Measurements from ENCODE around the gene MPRIP. TPM values are rescaled to one million over a fixed set of nuclear protein-coding genes. Genes with fewer than 3 reads are reported as not detected.

MPRIP gene
- total RNA-seq, 1 donor from 2014 or later, result 198 TPM

GRCh38 chr17:17161121-17161520 lies 118.9 kb downstream of the MPRIP start:
- intact Hi-C loops (cut with micrococcal nuclease), result no loop called here

DNA sequence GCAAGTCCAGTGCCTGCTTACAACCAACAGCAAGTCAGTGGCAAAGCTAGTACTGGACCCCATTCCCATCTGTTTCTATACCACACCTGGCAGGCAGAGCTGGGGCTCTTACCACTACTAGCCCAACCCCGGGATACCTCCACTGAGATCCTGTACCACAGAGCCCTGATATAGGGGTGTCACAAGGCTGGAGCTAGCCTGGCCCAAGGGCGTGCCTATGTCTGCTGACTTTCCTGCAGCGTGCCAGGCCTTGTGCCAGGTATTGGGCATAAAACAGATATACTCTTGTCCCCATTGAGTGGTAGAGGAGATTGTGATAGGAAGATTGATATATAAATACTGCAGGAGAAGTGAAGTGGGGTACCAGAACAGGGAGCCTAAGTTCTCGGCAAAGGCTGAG lies 119.5 kb downstream of the MPRIP start:
- intact Hi-C loops (cut with micrococcal nuclease), result no loop called here

DNA sequence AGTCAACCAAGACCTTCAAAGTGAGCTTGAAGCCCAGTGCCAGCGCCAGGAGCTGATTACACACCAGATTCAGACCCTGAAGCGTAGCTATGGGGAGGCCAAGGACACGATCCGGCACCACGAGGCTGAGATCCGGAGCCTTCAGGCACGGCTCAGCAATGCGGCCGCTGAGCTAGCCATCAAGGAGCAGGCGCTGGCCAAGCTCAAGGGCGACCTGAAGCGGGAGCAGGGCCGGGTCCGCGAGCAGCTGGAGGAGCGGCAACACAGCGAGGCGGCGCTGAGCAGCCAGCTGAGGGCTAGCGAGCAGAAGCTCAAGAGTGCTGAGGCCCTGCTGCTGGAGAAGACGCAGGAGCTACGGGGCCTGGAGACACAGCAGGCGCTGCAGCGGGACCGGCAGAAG lies 121.9 kb downstream of the MPRIP start:
- intact Hi-C loops (cut with micrococcal nuclease), result no loop called here

DNA sequence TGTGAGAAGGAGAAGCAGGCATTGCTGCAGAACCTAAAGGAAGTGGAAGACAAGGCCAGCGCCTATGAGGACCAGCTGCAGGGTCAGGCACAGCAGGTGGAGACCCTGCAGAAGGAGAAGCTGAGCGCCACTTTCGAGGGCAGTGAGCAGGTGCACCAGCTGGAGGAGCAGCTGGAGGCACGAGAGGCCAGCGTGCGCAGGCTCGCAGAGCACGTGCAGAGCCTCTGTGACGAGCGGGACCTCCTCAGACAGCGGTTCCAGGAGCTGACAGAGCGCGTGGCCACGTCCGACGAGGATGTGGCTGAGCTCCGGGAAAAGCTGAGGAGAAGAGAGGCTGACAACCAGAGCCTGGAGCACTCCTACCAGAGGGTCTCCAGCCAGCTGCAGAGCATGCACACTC lies 122.4 kb downstream of the MPRIP start:
- intact Hi-C loops (cut with micrococcal nuclease), result no loop called here

GRCh38 chr17:17165666-17166308 lies 123.5 kb downstream of the MPRIP start:
- intact Hi-C loops (cut with micrococcal nuclease), result no loop called here

DNA sequence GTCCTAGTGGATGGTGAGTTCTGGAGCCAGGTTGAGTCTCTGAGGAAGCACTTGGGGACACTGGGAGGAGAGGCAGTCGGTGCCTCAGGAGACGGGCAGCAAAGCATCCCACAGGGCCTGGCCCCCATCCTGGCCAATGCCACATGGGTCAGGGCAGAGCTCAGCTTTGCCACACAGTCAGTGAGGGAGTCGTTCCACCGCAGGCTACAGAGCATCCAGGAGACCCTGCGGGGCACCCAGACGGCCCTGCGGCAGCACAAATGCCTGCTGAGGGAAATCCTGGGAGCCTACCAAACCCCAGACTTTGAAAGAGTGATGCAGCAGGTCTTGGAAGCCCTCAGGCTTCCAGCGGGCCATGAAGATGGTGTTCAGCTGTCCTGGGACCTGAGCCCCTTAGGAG lies 124.2 kb downstream of the MPRIP start:
- intact Hi-C loops (cut with micrococcal nuclease), result no loop called here

GRCh38 chr17:17167356-17167755 lies 125.1 kb downstream of the MPRIP start:
- intact Hi-C loops (cut with micrococcal nuclease), result no loop called here

DNA sequence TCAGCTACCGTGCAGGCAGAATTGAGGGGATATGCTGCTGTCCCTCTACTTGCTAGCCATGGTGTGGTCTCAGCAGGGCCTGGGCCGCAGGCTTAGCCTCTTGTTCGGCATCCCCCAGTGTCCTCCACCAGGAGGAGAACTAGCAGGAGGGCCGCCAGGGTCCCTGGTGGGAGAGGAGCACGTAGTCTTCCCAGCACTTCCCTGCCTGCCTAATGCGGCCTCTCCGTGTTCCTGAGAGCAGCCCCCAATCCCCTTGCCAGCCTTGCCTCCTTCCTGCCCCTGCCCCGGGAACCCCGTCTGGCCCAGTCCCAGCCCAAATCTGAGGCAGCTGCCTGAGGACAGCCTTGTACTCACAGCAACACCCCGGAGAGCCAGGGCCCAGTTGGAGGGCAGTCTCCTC lies 125.7 kb downstream of the MPRIP start:
- intact Hi-C loops (cut with micrococcal nuclease), result no loop called here

GRCh38 chr17:17168401-17168800 lies 126.1 kb downstream of the MPRIP start:
- intact Hi-C loops (cut with micrococcal nuclease), result no loop called here

DNA sequence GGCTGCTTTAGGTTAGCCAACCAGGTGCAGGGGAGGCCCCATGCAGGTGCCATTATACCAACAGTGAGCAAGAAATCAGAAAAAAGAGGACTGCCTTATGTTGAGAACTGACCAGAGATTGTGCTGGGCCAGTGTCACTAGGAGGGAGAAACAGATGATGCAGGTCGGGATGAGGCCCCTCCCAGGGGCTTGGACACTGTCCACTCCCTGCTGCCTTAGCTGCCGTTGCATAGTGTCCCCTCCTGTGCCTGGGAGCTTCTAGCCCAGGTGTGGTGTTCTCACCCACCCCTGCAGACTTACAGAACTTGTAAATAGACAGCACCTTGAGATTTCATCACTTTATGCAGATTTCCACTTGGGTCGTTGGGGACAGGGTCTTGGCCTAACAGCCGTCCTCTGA lies 127.1 kb downstream of the MPRIP start:
- intact Hi-C loops (cut with micrococcal nuclease), result no loop called here

- intact Hi-C loops (cut with micrococcal nuclease), result loop anchor here (10.0 kb wide), 1 partner anchor 134 kb away; the partner anchor contains the start of gene NT5M
These were observed 128.2 kb downstream of the MPRIP start for GRCh38 chr17:17170346-17170985.

GRCh38 chr17:17171186-17171585 lies 128.9 kb downstream of the MPRIP start:
- intact Hi-C loops (cut with micrococcal nuclease), result loop anchor here (10.0 kb wide), 1 partner anchor 134 kb away; the partner anchor contains the start of gene NT5M

GRCh38 chr17:17172001-17172939 lies 130.0 kb downstream of the MPRIP start:
- intact Hi-C loops (cut with micrococcal nuclease), result loop anchor here (10.0 kb wide), 1 partner anchor 133 kb away; the partner anchor contains the start of gene NT5M

- intact Hi-C loops (cut with micrococcal nuclease), result loop anchor here (10.0 kb wide), 1 partner anchor 132 kb away; the partner anchor contains the start of gene NT5M
These were observed 130.7 kb downstream of the MPRIP start for GRCh38 chr17:17172990-17173389.

DNA sequence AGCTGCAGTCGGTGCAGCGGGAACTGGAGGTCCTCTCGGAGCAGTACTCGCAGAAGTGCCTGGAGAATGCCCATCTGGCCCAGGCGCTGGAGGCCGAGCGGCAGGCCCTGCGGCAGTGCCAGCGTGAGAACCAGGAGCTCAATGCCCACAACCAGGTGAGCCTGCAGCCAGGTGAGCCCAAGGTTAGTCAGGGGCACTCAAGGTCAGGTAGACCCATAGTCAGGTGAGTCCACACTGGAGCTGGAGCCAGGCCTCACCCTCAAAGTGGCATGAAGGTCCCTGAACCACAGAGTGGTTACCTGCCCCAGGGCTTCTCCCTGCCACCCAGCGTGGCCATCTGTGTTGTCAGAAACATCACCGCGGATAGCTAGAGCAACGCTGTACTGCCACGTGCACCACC lies 131.7 kb downstream of the MPRIP start:
- intact Hi-C loops (cut with micrococcal nuclease), result loop anchor here (10.0 kb wide), 1 partner anchor 131 kb away; the partner anchor contains the start of gene NT5M

DNA sequence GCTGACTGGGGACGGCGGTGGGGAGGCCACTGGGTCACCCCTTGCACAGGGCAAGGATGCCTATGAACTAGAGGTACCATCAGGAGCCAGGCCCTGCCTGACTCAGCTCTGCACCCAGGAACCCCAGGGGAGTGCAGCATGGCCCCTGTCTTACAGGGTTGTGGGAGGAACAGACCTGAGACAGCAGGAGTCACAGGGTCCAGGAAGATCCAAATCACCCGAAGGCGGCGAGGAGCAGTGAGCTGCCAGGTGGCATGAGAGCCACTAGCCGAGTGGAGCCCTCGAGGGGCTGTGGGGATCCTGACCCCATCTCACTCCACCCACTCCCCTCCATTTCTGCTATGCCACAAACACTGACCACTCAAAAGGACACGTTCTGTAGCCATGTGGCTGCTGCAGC lies 133.1 kb downstream of the MPRIP start:
- intact Hi-C loops (cut with micrococcal nuclease), result loop anchor here (5.0 to 10.0 kb wide), 2 partner anchors 129 to 958 kb away; partner anchors contain the start of genes NCOR1, NT5M and PIGL

- intact Hi-C loops (cut with micrococcal nuclease), result loop anchor here (5.0 to 10.0 kb wide), 2 partner anchors 129 to 959 kb away; partner anchors contain the start of genes NCOR1, NT5M and PIGL
These were observed 133.7 kb downstream of the MPRIP start for GRCh38 chr17:17175917-17176316.

DNA sequence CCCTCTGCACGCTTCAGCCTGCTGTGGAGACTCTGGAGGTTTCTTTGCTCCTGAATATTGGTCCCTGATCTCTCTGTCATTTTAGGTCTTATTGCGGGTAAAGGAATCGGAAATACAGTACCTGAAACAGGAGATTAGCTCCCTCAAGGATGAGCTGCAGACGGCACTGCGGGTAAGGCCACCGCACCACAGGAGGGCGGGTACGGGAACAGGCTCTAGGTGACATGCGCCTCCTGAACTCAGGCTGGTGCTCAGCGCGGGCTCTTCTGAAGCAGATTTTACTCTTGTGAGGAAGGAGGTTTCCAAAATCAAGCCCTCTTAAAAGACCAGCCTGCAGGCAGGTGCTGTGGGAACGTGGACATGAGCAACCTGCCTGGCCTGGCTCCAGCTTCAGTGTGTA lies 134.1 kb downstream of the MPRIP start:
- intact Hi-C loops (cut with micrococcal nuclease), result loop anchor here (5.0 to 10.0 kb wide), 2 partner anchors 128 to 959 kb away; partner anchors contain the start of genes NCOR1, NT5M and PIGL

GRCh38 chr17:17177176-17177575 lies 134.9 kb downstream of the MPRIP start:
- intact Hi-C loops (cut with micrococcal nuclease), result loop anchor here (5.0 to 10.0 kb wide), 2 partner anchors 128 to 960 kb away; partner anchors contain the start of genes NCOR1, NT5M and PIGL

- intact Hi-C loops (cut with micrococcal nuclease), result loop anchor here (5.0 to 10.0 kb wide), 2 partner anchors 125 to 962 kb away; partner anchors contain the start of genes NCOR1, NT5M and PIGL
These were observed 137.1 kb downstream of the MPRIP start for GRCh38 chr17:17179371-17179827.

- intact Hi-C loops (cut with micrococcal nuclease), result no loop called here
These were observed 137.9 kb downstream of the MPRIP start for GRCh38 chr17:17180141-17180603.

Data from T-helper 2 cell treated with Interferon-gamma antibody and Interleukin-4, amounts not matched to agents 100 ng/mL and 5 ng/mL, for 36 hours (primary cell).